WTC11 (cell line): ENCODE data around the gene NELL1. TPM values are rescaled to one million over a fixed set of nuclear protein-coding genes. Genes with fewer than 3 reads are reported as not detected.
A peak's percentile ranks its signal among the peaks of the same experiment; 100 is the strongest.

Source experiments
- ATAC-seq: fragments of 200-7000 bp; cut with Tn5 transposase; 2 replicates; pipeline ENCODE4 v1.10.0; 2021; ENCODE audit warnings: mild to moderate bottlenecking, moderate library complexity
- CTCF ChIA-PET: fragments of 300-600 bp; sonication (Branson Sonifier 250); formaldehyde crosslinking; loops from one replicate; lab custom pipeline; 2021; ENCODE audit warnings: antibody characterized with exemption; lab: Charles Lee
- POLR2A ChIA-PET: fragments of 350-600 bp; sonication (Branson Sonifier 250); formaldehyde crosslinking; loops from one replicate; lab custom pipeline; 2021; ENCODE audit warnings: antibody characterized with exemption; lab: Charles Lee
- DNase-seq: peaks from one replicate; pipeline ENCODE4 v3.0.0; 2021; ENCODE audit warnings: low spot score
- H3K27ac Mint-ChIP-seq: 2 replicates; pipeline ENCODE4 v1.8.0; 2021; ENCODE audit warnings: mixed read lengths
- H3K27me3 Mint-ChIP-seq: 2 replicates; pipeline ENCODE4 v1.8.0; 2021; ENCODE audit warnings: low read depth, mild to moderate bottlenecking, moderate library complexity, mixed read lengths
- H3K36me3 Mint-ChIP-seq: 2 replicates; pipeline ENCODE4 v1.8.0; 2021; ENCODE audit warnings: mixed read lengths
- H3K4me1 Mint-ChIP-seq: 2 replicates; pipeline ENCODE4 v1.8.0; 2022; ENCODE audit warnings: mixed read lengths
- H3K4me3 Mint-ChIP-seq: 2 replicates; pipeline ENCODE4 v1.8.0; 2021; ENCODE audit warnings: mild to moderate bottlenecking, moderate library complexity, mixed read lengths
- H3K9me3 Mint-ChIP-seq: 2 replicates; pipeline ENCODE4 v1.8.0; 2021; ENCODE audit warnings: mixed read lengths
- CBFB ChIP-seq: sonication (generic); formaldehyde crosslinking; IDR thresholded peaks from 2 replicates; pipeline ENCODE4 v1.8.1; 2022; ENCODE audit warnings: mild to moderate bottlenecking, low read depth, missing genetic modification reagents
- CREB1 ChIP-seq: sonication (generic); formaldehyde crosslinking; IDR thresholded peaks from 2 replicates; pipeline ENCODE4 v1.8.0; 2023; ENCODE audit warnings: mild to moderate bottlenecking, missing genetic modification reagents
- E2F1 ChIP-seq: sonication (generic); formaldehyde crosslinking; IDR thresholded peaks from 2 replicates; pipeline ENCODE4 v1.8.0; 2022; ENCODE audit warnings: mild to moderate bottlenecking, missing genetic modification reagents
- E2F5 ChIP-seq: sonication (generic); formaldehyde crosslinking; IDR thresholded peaks from 2 replicates; pipeline ENCODE4 v1.8.1; 2022; ENCODE audit warnings: mild to moderate bottlenecking, moderate library complexity, missing genetic modification reagents
- EMX1 ChIP-seq: fragments of 250-450 bp; sonication (Bioruptor Pico); IDR thresholded peaks from 2 replicates; pipeline ENCODE4 v1.8.0; 2021; ENCODE audit warnings: mild to moderate bottlenecking
- ESRRA ChIP-seq: sonication (generic); formaldehyde crosslinking; IDR thresholded peaks from 2 replicates; pipeline ENCODE4 v1.8.1; 2022; ENCODE audit warnings: mild to moderate bottlenecking, missing genetic modification reagents, borderline replicate concordance
- FOXP4 ChIP-seq: sonication (generic); formaldehyde crosslinking; IDR thresholded peaks from 2 replicates; pipeline ENCODE4 v1.8.0; 2022; ENCODE audit warnings: mild to moderate bottlenecking, missing genetic modification reagents
- HMGA2 ChIP-seq: fragments of 250-450 bp; sonication (Bioruptor Pico); IDR thresholded peaks from 2 replicates; pipeline ENCODE4 v1.4.0; 2021; ENCODE audit warnings: mild to moderate bottlenecking, moderate library complexity
- IRF1 ChIP-seq: sonication (generic); formaldehyde crosslinking; IDR thresholded peaks from 2 replicates; pipeline ENCODE4 v1.8.0; 2023; ENCODE audit warnings: missing genetic modification reagents
- JAZF1 ChIP-seq: fragments of 250-450 bp; sonication (Bioruptor Pico); IDR thresholded peaks from 2 replicates; pipeline ENCODE4 v1.9.0; 2021; ENCODE audit warnings: moderate library complexity, mild to moderate bottlenecking, inconsistent platforms
- SP1 ChIP-seq: sonication (generic); formaldehyde crosslinking; conservative IDR thresholded peaks from 2 replicates; pipeline ENCODE4 v1.8.1; 2022; ENCODE audit warnings: missing genetic modification reagents
- STAT6 ChIP-seq: sonication (generic); formaldehyde crosslinking; conservative IDR thresholded peaks from 2 replicates; pipeline ENCODE4 v1.8.1; 2023; ENCODE audit warnings: mild to moderate bottlenecking, low read depth, missing genetic modification reagents, moderate library complexity
- TEAD1 ChIP-seq: sonication (generic); formaldehyde crosslinking; IDR thresholded peaks from 2 replicates; pipeline ENCODE4 v1.8.0; 2022; ENCODE audit warnings: mild to moderate bottlenecking, missing genetic modification reagents
- TEAD4 ChIP-seq: sonication (generic); formaldehyde crosslinking; IDR thresholded peaks from 2 replicates; pipeline ENCODE4 v1.8.0; 2022; ENCODE audit warnings: mild to moderate bottlenecking, missing genetic modification reagents
- ZBTB43 ChIP-seq: sonication (generic); formaldehyde crosslinking; IDR thresholded peaks from 2 replicates; pipeline ENCODE4 v1.8.1; 2023; ENCODE audit warnings: mild to moderate bottlenecking, missing genetic modification reagents
- ZNF317 ChIP-seq: sonication (generic); formaldehyde crosslinking; IDR thresholded peaks from 2 replicates; pipeline ENCODE4 v1.8.1; 2023; ENCODE audit warnings: low read depth, mild to moderate bottlenecking, moderate library complexity, missing genetic modification reagents, borderline replicate concordance
- ZNF396 ChIP-seq: fragments of 250-450 bp; sonication (Bioruptor Pico); IDR thresholded peaks from 2 replicates; pipeline ENCODE4 v1.8.0; 2021; ENCODE audit warnings: mild to moderate bottlenecking, moderate library complexity, borderline replicate concordance
- ZNF416 ChIP-seq: fragments of 250-450 bp; sonication (Bioruptor Pico); IDR thresholded peaks from 2 replicates; pipeline ENCODE4 v1.9.0; 2021; ENCODE audit warnings: mild to moderate bottlenecking, inconsistent platforms
- ZNF423 ChIP-seq: fragments of 250-450 bp; sonication (Bioruptor Pico); IDR thresholded peaks from 2 replicates; pipeline ENCODE4 v2.1.2; 2022; ENCODE audit warnings: mild to moderate bottlenecking, moderate library complexity
- total RNA-seq: library from RNA; stranded (reverse); gene quantifications from 3 replicates; pipeline ENCODE4 v1.2.3, GENCODE V29; 2021

The NELL1 gene
- total RNA-seq, 1 experiment from 2014 or later: 1.8 TPM

- Mint-ChIP-seq H3K27me3 (no peaks in the 10 kb centered on the region), H3K9me3 (0 out of 2 replicates have a peak, but pooled peaks cover under 1% of the 10 kb centered on the region), H3K4me3 (no peak overlapping the region), H3K4me1 (peaks cover 18% of the 10 kb centered on the region), H3K27ac (peak overlapping the region; percentile 64; the same call in 1 of the 2 replicates), H3K36me3 (no peaks in the 10 kb centered on the region)
- ATAC-seq (no peak), DNase-seq (no peak)
- ChIA-PET POLR2A (no interaction called here), CTCF (no interaction called here)
- TF ChIP-seq ESRRA (CRISPR knock-in tag) (no peak), E2F5 (CRISPR knock-in tag) (no peak), ZBTB43 (CRISPR knock-in tag) (no peak)
Measured at GRCh38 chr11:21552911-21553310, 883.5 kb downstream of the NELL1 start.

GRCh38 chr11:21553795-21554194 lies 884.4 kb downstream of the NELL1 start:
- no peak overlapping the region for H3K4me3 Mint-ChIP-seq
- CTCF ChIA-PET: no interaction called here

More at GRCh38 chr11:21553795-21554194, 884.4 kb downstream of the NELL1 start:
- Mint-ChIP-seq H3K27me3 (no peaks in the 10 kb centered on the region), H3K36me3 (no peaks in the 10 kb centered on the region), H3K4me1 (peaks cover 18% of the 10 kb centered on the region), H3K27ac (no peak overlapping the region), H3K9me3 (no peaks in the 10 kb centered on the region)
- POLR2A ChIA-PET: no interaction called here
- no peak for ATAC-seq
- no peak for DNase-seq
- TF ChIP-seq CBFB (CRISPR knock-in tag) (no peak), ZNF396 (CRISPR knock-in tag) (no peak), SP1 (no peak), IRF1 (CRISPR knock-in tag) (no peak), ZNF416 (no peak), STAT6 (no peak), ZNF317 (CRISPR knock-in tag) (no peak), TEAD4 (no peak), JAZF1 (no peak), EMX1 (CRISPR knock-in tag) (no peak), CREB1 (CRISPR knock-in tag) (no peak), TEAD1 (CRISPR knock-in tag) (no peak), E2F1 (no peak), ZNF423 (CRISPR knock-in tag) (no peak), HMGA2 (CRISPR knock-in tag) (no peak), FOXP4 (no peak)
